HCT116 (cell line): ENCODE measurements around the gene PDE2A. TPM values are rescaled to one million over a fixed set of nuclear protein-coding genes. Genes with fewer than 3 reads are reported as not detected.

Source experiments
- ATAC-seq: fragments of 200-7000 bp; cut with Tn5 transposase; 2 replicates; pipeline ENCODE4 v1.9.1; 2020; ENCODE audit warnings: mild to moderate bottlenecking, moderate library complexity
- BruUV-seq: library from RNA; stranded (reverse); fragments of 400-500 nt; replicated peaks from 2 replicates; lab custom pipeline; 2021; lab: Mats Ljungman, UMichigan
- CTCF ChIA-PET: fragments of 300-600 bp; sonication (Branson Sonifier 250); formaldehyde crosslinking; loops from one replicate; lab custom pipeline; 2021; ENCODE audit warnings: antibody characterized with exemption; lab: Charles Lee
- POLR2A ChIA-PET: fragments of 300-600, 350-600 bp; sonication (Branson Sonifier 250); formaldehyde crosslinking; loops from one replicate; lab custom pipeline; 2021; ENCODE audit warnings: antibody characterized with exemption; lab: Charles Lee
- RAD21 ChIA-PET, 2 experiments: fragments of 300-600 bp; sonication (Branson Sonifier 250); formaldehyde crosslinking; loops; one replicate each; lab custom pipeline; 2023; ENCODE audit warnings: low total read pairs in 2 of 2; ENCODE audit not compliant: uncharacterized antibody in 2 of 2, unreplicated experiment in 2 of 2, low non-redundant PET in 1 of 2; lab: Charles Lee
- DNase-seq: peaks from one replicate; pipeline ENCODE4 v3.0.0-alpha.2; 2010; ENCODE audit warnings: low read depth, low spot score
- H2AFZ ChIP-seq: fragments of 200-600 bp; shearing (Covaris generic), sonication (generic); 2 replicates; pipeline ENCODE4 v1.6.1; 2017; ENCODE audit warnings: low read depth, mixed run types, mixed read lengths, antibody characterized with exemption, low read length; ENCODE audit not compliant: poor library complexity, severe bottlenecking
- H3K27ac ChIP-seq: 2 replicates; pipeline ENCODE4 v1.5.1; 2012; ENCODE audit warnings: low read depth, low read length
- H3K27me3 ChIP-seq: fragments of 200-600 bp; sonication (generic); 2 replicates; pipeline ENCODE4 v1.6.1; 2016; ENCODE audit warnings: mixed run types, low read length, mixed read lengths; ENCODE audit not compliant: insufficient read depth
- H3K36me3 ChIP-seq, 2 experiments: fragments of 200-500 bp in 1 of 2; fragments of 200-600 bp in 1 of 2; sonication (Bioruptor generic) in 1 of 2; sonication (generic) in 1 of 2; 2 replicates each; pipeline versions ENCODE4 v1.5.1 to v1.6.1; 2014 to 2016; ENCODE audit warnings: low read length in 2 of 2, inconsistent platforms in 1 of 2, mixed read lengths in 1 of 2, mixed run types in 1 of 2; ENCODE audit not compliant: insufficient read depth in 2 of 2, control insufficient read depth in 1 of 2
- H3K4me1 ChIP-seq, 2 experiments: fragments of 200-600 bp in 1 of 2; sonication (generic) in 1 of 2; 2 replicates each; pipeline versions ENCODE4 v1.5.1 to v1.6.1; 2012 to 2017; ENCODE audit warnings: low read length in 2 of 2, inconsistent platforms in 1 of 2, mild to moderate bottlenecking in 1 of 2, mixed read lengths in 1 of 2, mixed run types in 1 of 2, moderate library complexity in 1 of 2; ENCODE audit not compliant: insufficient read depth in 2 of 2, control insufficient read depth in 1 of 2
- H3K4me2 ChIP-seq: fragments of 200-600 bp; sonication (generic); 2 replicates; pipeline ENCODE4 v1.6.1; 2017; ENCODE audit warnings: mixed run types, low read length, mixed read lengths
- H3K4me3 ChIP-seq, 2 experiments: fragments of 200-600 bp in 1 of 2; sonication (generic) in 1 of 2; replicated peaks in 1 of 2; 2 replicates each; pipeline ENCODE4 v1.5.1; 2011 to 2016; ENCODE audit warnings: low read length in 2 of 2, control low read depth in 1 of 2, low read depth in 1 of 2, mild to moderate bottlenecking in 1 of 2, mixed read lengths in 1 of 2, mixed run types in 1 of 2
- H3K79me2 ChIP-seq: fragments of 200-600 bp; sonication (generic); 2 replicates; pipeline ENCODE4 v1.6.1; 2017; ENCODE audit warnings: mild to moderate bottlenecking, mixed run types, low read length, moderate library complexity, mixed read lengths; ENCODE audit not compliant: insufficient read depth
- H3K9ac ChIP-seq: fragments of 200-600 bp; sonication (generic); 2 replicates; pipeline ENCODE4 v1.6.1; 2016; ENCODE audit warnings: low read length, mixed read lengths
- H3K9me2 ChIP-seq: fragments of 200-600 bp; sonication (generic), shearing (Covaris generic); 2 replicates; pipeline ENCODE4 v1.6.1; 2017; ENCODE audit warnings: mixed run types, mild to moderate bottlenecking, moderate library complexity; ENCODE audit not compliant: insufficient read depth
- H3K9me3 ChIP-seq, 2 experiments: fragments of 200-500 bp in 1 of 2; fragments of 200-600 bp in 1 of 2; sonication (Bioruptor generic) in 1 of 2; sonication (generic) in 1 of 2; 2 replicates each; pipeline ENCODE4 v1.6.1; 2014 to 2017; ENCODE audit warnings: low read length in 2 of 2, mixed read lengths in 2 of 2, inconsistent platforms in 1 of 2, low read depth in 1 of 2, mild to moderate bottlenecking in 1 of 2, mixed run types in 1 of 2, moderate library complexity in 1 of 2; ENCODE audit not compliant: control insufficient read depth in 1 of 2, insufficient read depth in 1 of 2
- H4K20me1 ChIP-seq: fragments of 200-600 bp; sonication (generic), shearing (Covaris generic); 2 replicates; pipeline ENCODE4 v1.6.1; 2017; ENCODE audit warnings: mixed run types, mild to moderate bottlenecking, moderate library complexity; ENCODE audit not compliant: insufficient read depth
- CEBPB ChIP-seq: IDR thresholded peaks from 2 replicates; pipeline ENCODE4 v1.6.1; 2012; ENCODE audit warnings: low read depth
- EGR1 ChIP-seq: IDR thresholded peaks from 2 replicates; pipeline ENCODE4 v1.6.1; 2012; ENCODE audit warnings: low read depth
- ELF1 ChIP-seq: IDR thresholded peaks from 2 replicates; pipeline ENCODE4 v1.6.1; 2012; ENCODE audit warnings: low read depth, borderline replicate concordance
- EZH2 ChIP-seq: fragments of 200-600 bp; sonication (generic); IDR thresholded peaks from 2 replicates; pipeline ENCODE4 v1.6.1; 2017; ENCODE audit warnings: antibody characterized with exemption, mixed run types
- EZH2phosphoT487 ChIP-seq: fragments of 200-600 bp; IDR thresholded peaks from 2 replicates; pipeline ENCODE4 v1.6.1; 2018; ENCODE audit warnings: antibody characterized with exemption, borderline replicate concordance
- FOSL1 ChIP-seq: IDR thresholded peaks from 2 replicates; pipeline ENCODE4 v1.6.1; 2012; ENCODE audit warnings: low read depth
- JUND ChIP-seq: IDR thresholded peaks from 2 replicates; pipeline ENCODE4 v1.6.1; 2012
- POLR2A ChIP-seq: IDR thresholded peaks from 2 replicates; pipeline ENCODE4 v1.7.0; 2011; ENCODE audit warnings: borderline replicate concordance; ENCODE audit not compliant: insufficient read depth, insufficient read length; ENCODE audit errors: extremely low read depth
- POLR2AphosphoS5 ChIP-seq: IDR thresholded peaks from 2 replicates; pipeline ENCODE4 v1.6.1; 2011; ENCODE audit warnings: mild to moderate bottlenecking, low read depth, low read length, moderate library complexity
- RAD21 ChIP-seq: IDR thresholded peaks from 2 replicates; pipeline ENCODE4 v1.6.1; 2012; ENCODE audit warnings: low read depth, mild to moderate bottlenecking
- SIN3A ChIP-seq: IDR thresholded peaks from 2 replicates; pipeline ENCODE4 v1.6.1; 2012; ENCODE audit warnings: low read depth
- TCF7L2 ChIP-seq: IDR thresholded peaks from 2 replicates; pipeline ENCODE4 v1.7.0; 2011; ENCODE audit warnings: borderline replicate concordance, inconsistent platforms; ENCODE audit not compliant: insufficient read depth, insufficient read length; ENCODE audit errors: extremely low read depth
- ZFX ChIP-seq: fragments of 450-650 bp; IDR thresholded peaks from 2 replicates; pipeline ENCODE4 v1.6.1; 2017
- ZNF274 ChIP-seq: fragments of 200-500 bp; sonication (Bioruptor generic); IDR thresholded peaks from 2 replicates; pipeline ENCODE4 v1.6.1; 2014; ENCODE audit warnings: mild to moderate bottlenecking, low read depth, low read length, inconsistent platforms
- intact Hi-C: fragments of 100-400 bp; cut with micrococcal nuclease; formaldehyde crosslinking; loops from 2 replicates; pipeline ENCODE4 v1.10.0; 2022
- total RNA-seq: library from RNA; stranded (reverse); gene quantifications from one replicate; pipeline ENCODE4 v1.2.1, GENCODE V29; 2021; ENCODE audit not compliant: unreplicated experiment
- TF ChIP-seq, protein P1 (sequence below): IDR thresholded peaks from 2 replicates; pipeline ENCODE4 v1.6.1; 2012
- TF ChIP-seq, protein P2 (sequence below): IDR thresholded peaks from 2 replicates; pipeline ENCODE4 v1.6.1; 2012
- TF ChIP-seq, protein P3 (sequence below): IDR thresholded peaks from 2 replicates; pipeline ENCODE4 v1.6.1; 2012; ENCODE audit warnings: low read depth
- TF ChIP-seq, protein P4 (sequence below): IDR thresholded peaks from 2 replicates; pipeline ENCODE4 v1.6.1; 2011; ENCODE audit warnings: mild to moderate bottlenecking, low read length, moderate library complexity; ENCODE audit not compliant: insufficient replicate concordance; ENCODE audit errors: extremely low read depth

The PDE2A gene
- total RNA-seq, 1 experiment from 2014 or later: 7.6 TPM

DNA sequence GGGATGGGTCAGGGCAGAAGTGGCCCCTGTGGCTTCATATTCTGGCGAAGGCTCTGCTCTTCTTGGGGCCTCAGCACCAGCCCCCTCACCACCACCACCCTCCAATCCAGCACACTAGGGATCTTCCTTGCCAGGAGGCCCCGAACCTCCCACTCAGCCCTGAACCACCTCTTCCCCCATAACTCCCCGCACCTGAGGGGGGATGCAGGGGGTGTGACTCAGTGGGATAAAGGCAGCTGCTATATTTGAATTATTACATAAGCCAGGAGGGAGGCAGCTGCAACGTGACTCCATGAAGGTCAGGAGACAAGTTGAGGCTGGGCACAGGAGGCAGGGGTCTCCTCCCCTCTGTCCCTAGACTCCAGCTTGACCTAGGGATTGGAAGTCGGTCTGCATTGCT is 5.6 kb upstream of the PDE2A start (continued):
- no peak for TF ChIP-seq EZH2
- no peak for TF ChIP-seq TCF7L2
- no peak for TF ChIP-seq ZFX
- no peak for TF ChIP-seq JUND
- no peak for TF ChIP-seq RAD21
- TF ChIP-seq FOSL1: no peak
- TF ChIP-seq POLR2A: no peak

DNA sequence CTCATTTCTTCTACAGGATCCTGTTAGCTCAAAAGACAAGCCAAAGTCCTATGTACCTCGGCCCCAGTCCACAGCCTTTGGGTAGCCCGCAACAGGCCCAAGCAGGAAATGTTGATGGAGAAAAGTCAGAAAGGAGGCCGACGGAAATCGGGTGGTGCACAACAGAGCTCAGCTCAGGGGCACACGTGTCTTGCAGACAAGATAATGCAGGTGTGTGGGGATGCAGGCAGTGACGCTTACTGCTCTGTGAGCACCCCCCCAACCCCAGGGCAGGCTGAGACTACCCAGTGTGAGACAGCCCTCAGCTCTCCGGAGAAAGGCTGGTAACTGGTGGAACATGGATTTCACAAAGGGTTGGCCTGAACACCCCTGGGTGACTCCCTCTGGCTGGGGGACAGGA is 4.3 kb upstream of the PDE2A start:
- H3K4me2 ChIP-seq: no peak overlapping the region
- ATAC-seq: no peak
- H3K9me3 ChIP-seq: no peaks in the 10 kb centered on the region
- ChIA-PET CTCF (interaction anchor here (1.3 kb wide), 1 partner anchor 10 kb away, joined by 3 read pairs; no protein-coding TSS in a partner anchor), RAD21 (interaction anchor here in 1 of 2 experiments (0.6 kb wide), 1 partner anchor 492 kb away, joined by 3 read pairs; no protein-coding TSS in a partner anchor), POLR2A (no interaction called here)
- no peak overlapping the region for H2AFZ ChIP-seq
- H3K27ac ChIP-seq: no peak overlapping the region
- no peak overlapping the region for H3K9ac ChIP-seq
- BruUV-seq: no TSS peak
- no peak for DNase-seq
- TF ChIP-seq, protein P1, sequence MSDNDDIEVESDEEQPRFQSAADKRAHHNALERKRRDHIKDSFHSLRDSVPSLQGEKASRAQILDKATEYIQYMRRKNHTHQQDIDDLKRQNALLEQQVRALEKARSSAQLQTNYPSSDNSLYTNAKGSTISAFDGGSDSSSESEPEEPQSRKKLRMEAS: no peak
- TF ChIP-seq ELF1 (no peak), CEBPB (no peak), EZH2 (no peak), POLR2AphosphoS5 (no peak), POLR2A (no peak), EGR1 (no peak), TCF7L2 (no peak), EZH2phosphoT487 (no peak), ZNF274 (no peak), FOSL1 (no peak), SIN3A (no peak), JUND (no peak), ZFX (no peak)
- TF ChIP-seq, protein P2, sequence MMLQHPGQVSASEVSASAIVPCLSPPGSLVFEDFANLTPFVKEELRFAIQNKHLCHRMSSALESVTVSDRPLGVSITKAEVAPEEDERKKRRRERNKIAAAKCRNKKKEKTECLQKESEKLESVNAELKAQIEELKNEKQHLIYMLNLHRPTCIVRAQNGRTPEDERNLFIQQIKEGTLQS: no peak
- TF ChIP-seq, protein P3, sequence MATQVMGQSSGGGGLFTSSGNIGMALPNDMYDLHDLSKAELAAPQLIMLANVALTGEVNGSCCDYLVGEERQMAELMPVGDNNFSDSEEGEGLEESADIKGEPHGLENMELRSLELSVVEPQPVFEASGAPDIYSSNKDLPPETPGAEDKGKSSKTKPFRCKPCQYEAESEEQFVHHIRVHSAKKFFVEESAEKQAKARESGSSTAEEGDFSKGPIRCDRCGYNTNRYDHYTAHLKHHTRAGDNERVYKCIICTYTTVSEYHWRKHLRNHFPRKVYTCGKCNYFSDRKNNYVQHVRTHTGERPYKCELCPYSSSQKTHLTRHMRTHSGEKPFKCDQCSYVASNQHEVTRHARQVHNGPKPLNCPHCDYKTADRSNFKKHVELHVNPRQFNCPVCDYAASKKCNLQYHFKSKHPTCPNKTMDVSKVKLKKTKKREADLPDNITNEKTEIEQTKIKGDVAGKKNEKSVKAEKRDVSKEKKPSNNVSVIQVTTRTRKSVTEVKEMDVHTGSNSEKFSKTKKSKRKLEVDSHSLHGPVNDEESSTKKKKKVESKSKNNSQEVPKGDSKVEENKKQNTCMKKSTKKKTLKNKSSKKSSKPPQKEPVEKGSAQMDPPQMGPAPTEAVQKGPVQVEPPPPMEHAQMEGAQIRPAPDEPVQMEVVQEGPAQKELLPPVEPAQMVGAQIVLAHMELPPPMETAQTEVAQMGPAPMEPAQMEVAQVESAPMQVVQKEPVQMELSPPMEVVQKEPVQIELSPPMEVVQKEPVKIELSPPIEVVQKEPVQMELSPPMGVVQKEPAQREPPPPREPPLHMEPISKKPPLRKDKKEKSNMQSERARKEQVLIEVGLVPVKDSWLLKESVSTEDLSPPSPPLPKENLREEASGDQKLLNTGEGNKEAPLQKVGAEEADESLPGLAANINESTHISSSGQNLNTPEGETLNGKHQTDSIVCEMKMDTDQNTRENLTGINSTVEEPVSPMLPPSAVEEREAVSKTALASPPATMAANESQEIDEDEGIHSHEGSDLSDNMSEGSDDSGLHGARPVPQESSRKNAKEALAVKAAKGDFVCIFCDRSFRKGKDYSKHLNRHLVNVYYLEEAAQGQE: no peak
- TF ChIP-seq, protein P4, sequence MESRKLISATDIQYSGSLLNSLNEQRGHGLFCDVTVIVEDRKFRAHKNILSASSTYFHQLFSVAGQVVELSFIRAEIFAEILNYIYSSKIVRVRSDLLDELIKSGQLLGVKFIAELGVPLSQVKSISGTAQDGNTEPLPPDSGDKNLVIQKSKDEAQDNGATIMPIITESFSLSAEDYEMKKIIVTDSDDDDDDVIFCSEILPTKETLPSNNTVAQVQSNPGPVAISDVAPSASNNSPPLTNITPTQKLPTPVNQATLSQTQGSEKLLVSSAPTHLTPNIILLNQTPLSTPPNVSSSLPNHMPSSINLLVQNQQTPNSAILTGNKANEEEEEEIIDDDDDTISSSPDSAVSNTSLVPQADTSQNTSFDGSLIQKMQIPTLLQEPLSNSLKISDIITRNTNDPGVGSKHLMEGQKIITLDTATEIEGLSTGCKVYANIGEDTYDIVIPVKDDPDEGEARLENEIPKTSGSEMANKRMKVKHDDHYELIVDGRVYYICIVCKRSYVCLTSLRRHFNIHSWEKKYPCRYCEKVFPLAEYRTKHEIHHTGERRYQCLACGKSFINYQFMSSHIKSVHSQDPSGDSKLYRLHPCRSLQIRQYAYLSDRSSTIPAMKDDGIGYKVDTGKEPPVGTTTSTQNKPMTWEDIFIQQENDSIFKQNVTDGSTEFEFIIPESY: no peak
- no peaks in the 10 kb centered on the region; a peak in 1 of 4 replicates for H3K4me1 ChIP-seq
- H3K79me2 ChIP-seq: no peaks in the 10 kb centered on the region
- H3K9me2 ChIP-seq: no peaks in the 10 kb centered on the region
- no peaks in the 10 kb centered on the region for H4K20me1 ChIP-seq
- intact Hi-C loops: no loop called here
- no peaks in the 10 kb centered on the region for H3K36me3 ChIP-seq
- H3K4me3 ChIP-seq: no peak overlapping the region
- H3K27me3 ChIP-seq: peaks cover 63% of the 10 kb centered on the region
